Activated naive CD4-positive, alpha-beta T cell treated with anti-CD3 and anti-CD28 coated beads, Interleukin-2, amount 10 ng/mL, durations not matched to agents 5 hours and 36 hours (primary cell): ENCODE data around the gene KBTBD13. TPM values are rescaled to one million over a fixed set of nuclear protein-coding genes. Genes with fewer than 3 reads are reported as not detected.

Source experiments
- total RNA-seq, 2 experiments: library from RNA; stranded (reverse); gene quantifications; one replicate each; pipeline ENCODE4 v1.2.3, GENCODE V29; 2021

Gene KBTBD13
- not detected for total RNA-seq

DNA sequence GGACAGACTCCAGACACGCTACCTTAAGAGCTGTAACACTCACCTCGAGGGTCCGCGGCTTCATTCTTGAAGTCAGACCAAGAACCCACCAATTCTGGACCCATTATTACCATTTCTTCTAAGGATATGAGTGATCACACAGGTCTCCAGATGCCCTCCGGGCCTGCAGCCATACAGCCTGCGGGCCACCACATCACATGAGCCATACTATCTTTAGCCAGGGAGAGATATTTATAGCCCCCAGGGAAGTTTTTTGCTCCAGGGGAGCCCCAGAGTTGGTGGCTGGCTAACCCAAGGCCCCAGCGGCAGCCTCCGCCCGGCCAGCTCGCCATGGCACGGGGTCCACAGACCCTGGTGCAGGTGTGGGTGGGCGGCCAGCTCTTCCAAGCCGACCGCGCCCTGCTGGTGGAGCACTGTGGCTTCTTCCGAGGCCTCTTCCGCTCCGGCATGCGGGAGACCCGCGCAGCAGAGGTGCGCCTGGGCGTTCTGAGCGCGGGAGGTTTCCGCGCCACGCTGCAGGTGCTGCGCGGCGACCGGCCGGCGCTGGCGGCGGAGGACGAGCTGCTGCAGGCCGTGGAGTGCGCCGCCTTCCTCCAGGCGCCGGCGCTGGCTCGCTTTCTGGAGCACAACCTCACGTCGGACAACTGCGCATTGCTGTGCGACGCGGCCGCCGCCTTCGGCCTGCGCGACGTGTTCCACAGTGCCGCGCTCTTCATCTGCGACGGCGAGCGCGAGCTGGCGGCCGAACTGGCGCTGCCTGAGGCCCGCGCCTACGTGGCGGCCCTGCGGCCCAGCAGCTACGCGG lies at the start of gene KBTBD13:
Gene KBTBD13 (plus strand): TSS at position 261 of the 805 bp plus-strand sequence. CDS start 70 bp downstream, at position 331.

DNA sequence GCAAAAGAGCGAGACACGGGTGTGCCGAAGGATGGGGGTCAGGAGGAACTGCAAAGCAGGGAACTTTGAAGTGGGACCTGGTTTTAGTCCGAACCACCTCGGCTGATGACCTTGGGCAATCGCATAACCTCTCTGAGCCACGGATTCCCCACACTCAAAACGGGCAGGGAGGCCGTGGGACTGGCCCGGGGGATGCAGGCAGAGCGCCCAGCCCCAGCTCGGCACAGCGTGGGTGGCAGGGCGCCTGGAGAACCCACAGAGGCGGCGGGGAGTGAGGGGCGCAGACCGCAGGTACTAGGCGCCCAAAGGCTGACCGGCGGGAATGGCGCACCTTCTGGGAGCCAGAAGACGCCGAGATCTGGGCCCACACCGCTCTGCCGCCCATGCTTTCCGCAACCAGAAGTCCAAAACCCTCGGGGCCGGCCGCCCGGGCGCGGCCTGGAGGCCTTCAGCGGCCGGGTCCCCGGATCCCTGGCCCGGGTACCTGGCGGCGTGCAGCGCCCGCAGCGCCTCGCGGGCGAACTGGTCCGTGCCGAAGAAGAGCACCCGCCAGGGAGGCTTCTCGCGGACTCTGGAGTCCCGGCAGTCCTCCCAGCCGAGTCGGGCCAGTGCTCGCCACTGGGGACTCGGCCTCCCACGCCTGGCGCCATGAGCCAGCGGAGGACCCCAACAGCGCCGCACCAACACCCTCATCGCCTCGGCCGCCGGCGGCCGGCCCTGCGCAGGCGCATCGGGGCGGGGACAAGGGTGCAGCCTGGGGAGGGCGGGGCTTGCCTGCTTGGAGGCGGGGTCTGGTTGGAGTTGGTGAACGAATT lies 47.4 kb upstream of the KBTBD13 start, which contains the start of gene MTFMT:
Gene MTFMT (minus strand): TSS at position 719 of the 815 bp plus-strand sequence. CDS start 26 bp downstream, at position 693.

DNA sequence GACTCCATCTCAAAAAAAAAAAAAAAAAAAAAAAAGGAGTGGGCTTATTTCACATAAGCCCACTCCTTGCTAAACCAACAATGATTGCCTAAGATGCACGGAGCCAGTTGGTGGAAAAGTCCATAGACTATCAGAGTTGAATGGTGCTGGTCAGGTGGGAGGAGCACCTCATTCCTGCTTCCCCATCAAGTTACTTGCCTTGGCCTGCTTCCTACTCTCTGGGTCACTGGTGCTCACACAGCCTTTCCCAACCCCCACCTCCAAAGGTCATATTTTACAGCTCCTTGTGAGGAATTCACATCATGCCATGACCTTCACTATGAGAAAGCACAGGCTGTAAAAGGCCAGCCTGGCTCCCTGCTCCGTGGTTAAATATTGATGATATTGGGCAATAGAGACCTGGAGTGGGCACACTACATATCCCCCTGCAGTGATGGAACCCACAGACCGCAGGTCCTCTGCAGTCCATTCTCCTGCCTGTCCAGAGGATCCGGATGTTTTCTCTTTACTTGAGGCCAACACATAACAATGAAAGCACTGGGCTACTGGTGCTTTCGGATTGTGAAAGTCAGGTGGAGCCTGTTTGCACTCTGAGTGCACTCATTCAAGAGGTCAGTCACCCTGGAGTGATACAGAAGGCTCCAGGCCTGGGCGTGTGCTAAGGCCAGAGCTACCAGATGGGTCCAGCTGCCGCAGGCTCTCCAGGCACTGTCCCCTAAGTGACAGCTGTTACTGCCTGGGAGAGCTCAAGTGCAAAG lies 31.6 kb upstream of the KBTBD13 start, which contains the start of gene SLC51B:
Gene SLC51B (plus strand): TSS at position 664 of the 758 bp plus-strand sequence. CDS start 4,618 bp downstream, outside the sequence.

DNA sequence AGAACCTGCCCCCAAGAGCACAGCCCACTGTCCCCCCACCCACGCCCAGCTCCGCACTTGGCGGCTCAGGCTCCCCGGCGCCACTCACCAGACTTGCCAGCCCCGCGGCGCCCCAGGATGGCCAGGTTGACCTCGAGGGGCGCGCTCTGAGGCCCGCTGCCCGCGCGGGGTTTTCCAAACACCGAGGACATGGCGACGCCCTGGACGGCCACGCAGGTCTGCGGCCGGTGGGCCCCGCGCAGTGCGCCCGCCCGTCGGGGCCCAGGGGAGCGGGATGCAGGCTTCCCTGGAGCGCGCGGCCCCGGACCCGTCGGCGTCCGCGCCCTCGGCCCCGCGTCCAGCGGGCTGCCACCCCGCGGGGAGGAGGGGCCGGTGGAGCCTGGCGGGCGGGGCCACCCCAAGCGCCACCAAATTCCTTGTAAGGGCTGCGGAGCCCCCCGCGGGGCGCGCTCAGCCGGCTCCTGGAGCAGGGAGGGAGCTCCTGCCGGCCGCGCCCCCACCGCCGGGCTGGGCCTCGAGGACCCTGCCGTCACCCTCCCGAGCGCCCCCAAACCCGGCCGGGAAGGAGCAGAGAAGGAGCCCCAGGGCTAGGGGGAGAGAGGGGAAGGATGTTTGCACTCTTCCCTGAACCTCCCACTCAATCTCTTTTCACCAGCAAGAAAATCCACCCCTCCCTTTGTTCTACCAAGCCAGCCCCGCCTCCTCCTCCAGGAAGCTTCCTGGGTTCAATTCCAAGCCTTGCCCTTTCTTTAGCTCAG lies 8.7 kb upstream of the KBTBD13 start, which contains the start of gene RASL12:
Gene RASL12 (minus strand): TSS at position 347 of the 758 bp plus-strand sequence. CDS start 156 bp downstream, at position 191.

DNA sequence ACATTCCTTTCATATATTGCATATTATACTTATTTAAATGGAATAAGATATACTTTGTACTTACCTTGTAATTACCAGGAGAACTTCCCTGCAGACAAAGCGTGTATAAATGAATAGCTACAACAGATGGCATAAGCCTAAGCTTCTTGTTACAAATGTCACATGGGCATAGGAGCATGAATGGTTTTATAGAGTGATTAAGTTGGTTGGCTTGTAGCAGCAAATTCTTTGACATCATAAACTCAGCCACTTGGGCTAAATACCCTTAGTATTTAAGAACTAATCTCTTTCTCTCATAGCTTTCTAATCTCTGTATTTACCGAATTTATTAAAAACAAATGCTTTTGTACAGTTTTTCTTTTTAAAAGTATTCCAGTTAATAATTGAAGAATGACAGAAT lies 38.5 kb downstream of the KBTBD13 start, which contains the start of gene UBAP1L:
Gene UBAP1L (minus strand): TSS at position 115 of the 400 bp plus-strand sequence. CDS start 8,985 bp downstream, outside the sequence.

Other genes with a start within 250 kb of the KBTBD13 start
- gene PLEKHO2, start 234.8 kb upstream of the KBTBD13 start, total RNA-seq = 10 to 100 TPM; 22.2 TPM
- gene ANKDD1A, start 164.8 kb upstream of the KBTBD13 start, total RNA-seq = 1 to 10 TPM; 6.7 to 6.9 TPM
- gene SPG21, start 86.8 kb upstream of the KBTBD13 start, total RNA-seq = 10 to 100 TPM; 53.7 to 54.6 TPM
- gene MTFMT, start 47.1 kb upstream of the KBTBD13 start, total RNA-seq = 10 to 100 TPM; 14.0 to 15.3 TPM
- not detected for gene SLC51B, start 31.4 kb upstream of the KBTBD13 start, total RNA-seq
- gene RASL12, start 8.8 kb upstream of the KBTBD13 start, total RNA-seq = not detected
- 1 to 10 TPM; 4.5 to 4.9 TPM for gene UBAP1L, start 38.5 kb downstream of the KBTBD13 start, total RNA-seq
- gene PDCD7, start 57.1 kb downstream of the KBTBD13 start, total RNA-seq = 10 to 100 TPM; 32.7 to 33.8 TPM
- 10 to 100 TPM; 46.2 to 50.4 TPM for gene CLPX, start 108.6 kb downstream of the KBTBD13 start, total RNA-seq
- under 1 TPM in 1 of 2 experiments, not detected in 1; 0.05 TPM for gene CILP, start 134.7 kb downstream of the KBTBD13 start, total RNA-seq
- gene PARP16, start 210.1 kb downstream of the KBTBD13 start, total RNA-seq = 10 to 100 TPM; 15.9 to 16.0 TPM
- not detected for gene RNU5A-1, start 219.3 kb downstream of the KBTBD13 start, total RNA-seq
- not detected for gene RNU5B-1, start 227.9 kb downstream of the KBTBD13 start, total RNA-seq